HG03108 (cell line): ENCODE results near the gene EIF3B.
A peak's percentile ranks its signal among the peaks of the same experiment; 100 is the strongest.
"Not testable (repeated sequence)": the region's sequence is repeated elsewhere in the genome, so short reads cannot be mapped to it uniquely, and the experiment has no call there.

Experiments used
- ATAC-seq: cut with Tn5 transposase; IDR thresholded peaks from one replicate; pipeline ENCODE4 v1.9.1; 2021; ENCODE audit warnings: moderate library complexity; ENCODE audit not compliant: unreplicated experiment

EIF3B gene

GRCh38 chr7:2399848-2400587, 45.4 kb downstream of the EIF3B start:
- ATAC-seq = no peak

GRCh38 chr7:2402687-2403013, 48.0 kb downstream of the EIF3B start:
- ATAC-seq = no peak

DNA sequence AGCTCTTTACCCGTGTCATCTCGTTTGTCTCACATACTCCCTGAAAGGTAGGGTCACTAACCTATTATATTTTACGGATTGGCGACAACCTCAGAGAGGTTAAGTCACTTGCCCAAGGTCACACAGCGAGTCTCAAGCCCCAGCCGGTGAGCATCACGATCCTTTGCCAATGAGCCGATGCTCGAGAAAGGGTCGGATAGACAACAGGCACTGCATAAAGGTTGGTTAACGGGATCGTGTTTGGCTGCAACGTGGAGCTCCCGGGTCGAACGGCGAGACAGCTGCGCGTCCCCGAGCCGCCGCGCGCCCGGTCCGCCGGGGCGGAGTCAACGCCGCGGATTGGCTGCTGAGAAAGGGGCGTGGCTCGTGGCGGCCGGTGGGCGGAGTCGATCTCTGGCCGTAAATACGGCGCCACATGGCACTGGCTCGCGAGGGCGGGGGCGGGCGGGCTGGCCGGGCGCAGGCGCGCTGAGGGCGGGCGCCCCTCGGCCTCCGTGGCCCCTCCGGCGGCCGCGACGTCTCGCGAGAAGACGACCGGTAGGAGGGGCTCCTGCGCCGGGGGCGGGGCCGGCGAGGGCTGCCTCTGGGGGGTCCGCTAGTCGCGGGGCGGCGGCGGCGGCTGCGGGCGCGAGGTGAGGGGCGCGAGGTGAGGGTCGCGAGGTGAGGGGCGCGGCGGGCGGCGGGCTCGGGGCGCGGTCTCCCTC, 48.5 kb downstream of the EIF3B start, which contains the start of gene CHST12:
TSS of gene CHST12 (plus strand) at position 598 of the 704 bp plus-strand sequence. CDS start 29,029 bp downstream, outside the sequence.
- peak; percentile 37 for ATAC-seq

GRCh38 chr7:2403718-2404648, 49.4 kb downstream of the EIF3B start:
- ATAC-seq = no peak

DNA sequence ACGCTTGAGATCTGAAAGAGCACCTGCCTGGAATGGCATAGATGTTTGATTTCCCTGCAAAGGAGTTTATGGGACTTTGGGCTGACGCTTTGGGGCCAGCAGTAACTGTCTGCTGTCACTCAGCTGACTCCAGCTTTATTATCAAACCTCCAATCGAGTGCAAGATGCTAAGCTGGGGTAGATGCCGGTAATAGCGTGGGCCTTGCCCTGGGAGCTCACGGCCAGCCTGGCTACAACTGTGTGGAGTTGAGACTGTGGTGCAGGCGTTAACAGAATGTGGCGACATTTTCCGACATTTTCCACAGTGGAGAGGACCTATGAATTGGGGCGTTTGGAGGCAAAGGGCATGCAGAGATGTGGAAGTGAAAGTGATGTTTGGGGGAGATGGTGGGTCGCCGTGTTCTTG, 50.1 kb downstream of the EIF3B start:
- no peak for ATAC-seq

GRCh38 chr7:2405201-2405600, 50.6 kb downstream of the EIF3B start:
- ATAC-seq = no peak

GRCh38 chr7:2405601-2406345, 51.1 kb downstream of the EIF3B start:
- peak; percentile 42 for ATAC-seq

DNA sequence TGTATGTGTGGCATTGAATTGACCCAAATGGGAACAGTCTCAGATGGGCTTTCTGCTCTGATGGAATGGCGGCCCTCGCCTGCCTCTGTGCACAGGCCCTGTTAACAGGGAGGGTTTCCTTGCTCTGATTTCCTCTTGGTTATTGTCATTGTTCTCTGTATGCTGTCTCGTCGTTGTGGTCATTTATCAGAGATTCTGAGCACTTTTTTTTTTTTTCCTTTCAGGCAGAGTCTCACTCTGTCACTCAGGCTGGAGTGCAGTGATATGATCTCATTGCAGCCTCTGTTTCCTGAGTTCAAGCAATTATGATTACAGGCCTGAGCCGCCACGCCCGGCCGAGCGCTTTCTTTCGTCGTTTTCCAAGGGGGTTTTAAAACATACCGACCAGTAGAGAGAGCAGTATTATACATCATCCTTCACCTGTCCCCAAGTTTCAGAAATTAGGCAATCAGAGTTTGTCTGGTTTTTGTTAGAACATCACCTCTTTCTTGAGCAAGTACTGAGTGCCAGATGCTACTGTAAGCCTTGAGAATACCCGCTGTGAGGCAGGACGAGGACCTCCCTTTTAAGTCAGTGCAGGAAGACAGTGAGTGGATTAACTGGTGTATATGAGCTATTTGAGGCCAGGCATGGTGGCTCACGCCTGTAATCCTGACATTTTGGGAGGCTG, 55.3 kb downstream of the EIF3B start:
- no peak for ATAC-seq

DNA sequence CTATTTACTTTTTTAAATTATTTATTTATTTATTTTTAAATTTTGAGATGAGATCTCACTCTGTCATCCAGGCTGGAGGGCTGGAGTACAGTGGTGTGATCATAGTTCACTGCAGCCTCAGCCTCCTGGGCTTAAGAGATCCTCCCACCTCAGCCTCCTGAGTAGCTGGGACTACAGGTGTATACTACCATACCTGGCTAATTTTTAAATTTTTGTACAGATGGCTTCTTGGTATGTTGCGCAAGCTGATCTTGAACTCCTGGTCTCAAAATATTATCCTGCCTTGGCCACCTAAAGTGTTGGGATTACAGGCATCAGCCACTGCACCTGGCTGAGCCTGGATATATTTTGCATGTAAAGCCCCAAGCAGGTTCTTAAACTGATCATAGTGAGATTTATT, 56.4 kb downstream of the EIF3B start:
- no peak for ATAC-seq

- no peak for ATAC-seq
Measured at GRCh38 chr7:2411815-2412586, 57.4 kb downstream of the EIF3B start.

DNA sequence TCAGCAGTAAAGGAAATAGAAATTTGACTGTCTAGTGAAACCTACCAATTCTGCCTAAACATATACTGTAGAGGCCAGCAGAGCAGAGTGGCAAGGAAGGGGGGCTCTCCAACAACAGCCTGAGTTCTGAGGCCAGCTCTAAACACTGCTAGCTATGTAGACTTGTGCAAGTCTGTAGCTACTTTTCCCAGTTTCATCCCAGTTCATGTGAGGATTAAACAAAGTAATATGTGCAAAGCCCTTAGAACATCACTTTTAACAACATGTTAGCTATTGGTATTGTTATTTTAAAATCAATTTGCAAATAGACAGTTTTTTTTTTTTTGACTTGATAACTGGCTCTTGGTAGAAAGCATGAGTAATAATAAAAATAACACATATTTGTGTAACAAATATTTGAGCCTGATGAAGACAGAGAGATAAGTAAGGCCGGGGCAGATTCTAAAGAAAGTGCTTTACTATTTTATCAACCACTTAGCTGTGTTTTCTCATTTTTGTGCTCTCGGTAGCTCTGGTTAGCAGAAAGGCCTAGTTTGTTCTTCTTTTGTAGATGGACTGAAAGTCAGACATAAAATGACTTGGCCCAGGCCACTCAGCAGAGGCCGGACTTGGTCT, 58.1 kb downstream of the EIF3B start:
- no peak for ATAC-seq

DNA sequence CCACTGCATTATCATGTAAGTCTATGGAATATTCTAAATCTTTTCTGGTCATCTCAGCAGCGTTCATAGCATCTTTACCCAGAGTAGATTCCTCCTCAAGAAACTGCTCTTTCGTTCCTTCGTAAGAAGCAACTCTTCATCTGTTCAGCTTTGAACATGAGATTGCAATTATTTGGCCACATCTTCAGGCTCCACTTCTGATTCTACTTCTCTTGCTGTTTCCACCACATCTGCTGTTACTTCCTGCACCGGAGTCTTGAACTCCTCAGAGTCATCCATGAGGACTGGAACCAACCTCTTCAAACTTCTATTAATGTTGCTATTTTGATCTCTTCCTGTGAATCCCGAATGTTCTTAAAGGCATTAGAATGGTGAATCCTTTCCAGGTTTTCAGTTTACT, 61.4 kb downstream of the EIF3B start:
- ATAC-seq = no peak

- ATAC-seq = no peak
Measured at GRCh38 chr7:2416650-2417049, 62.0 kb downstream of the EIF3B start.

DNA sequence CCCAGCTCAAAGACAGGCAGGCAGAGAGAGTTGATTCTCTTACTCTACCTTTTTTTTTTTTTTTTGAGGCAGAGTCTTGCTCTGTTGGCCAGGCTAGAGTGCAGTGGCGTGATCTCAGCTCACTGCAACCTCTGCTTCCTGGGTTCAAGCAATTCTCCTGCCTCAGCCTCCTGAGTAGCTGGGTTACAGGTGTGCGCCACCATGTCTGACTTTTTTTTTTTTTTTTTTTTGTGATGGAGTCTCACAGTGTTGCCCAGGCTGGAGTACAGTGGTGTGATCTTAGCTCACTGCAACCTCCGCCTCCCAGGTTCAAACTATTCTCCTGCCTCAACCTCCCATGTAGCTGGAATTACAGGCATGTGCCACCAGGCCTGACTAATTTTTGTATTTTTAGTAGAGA, 62.6 kb downstream of the EIF3B start:
- ATAC-seq = not testable (repeated sequence)

DNA sequence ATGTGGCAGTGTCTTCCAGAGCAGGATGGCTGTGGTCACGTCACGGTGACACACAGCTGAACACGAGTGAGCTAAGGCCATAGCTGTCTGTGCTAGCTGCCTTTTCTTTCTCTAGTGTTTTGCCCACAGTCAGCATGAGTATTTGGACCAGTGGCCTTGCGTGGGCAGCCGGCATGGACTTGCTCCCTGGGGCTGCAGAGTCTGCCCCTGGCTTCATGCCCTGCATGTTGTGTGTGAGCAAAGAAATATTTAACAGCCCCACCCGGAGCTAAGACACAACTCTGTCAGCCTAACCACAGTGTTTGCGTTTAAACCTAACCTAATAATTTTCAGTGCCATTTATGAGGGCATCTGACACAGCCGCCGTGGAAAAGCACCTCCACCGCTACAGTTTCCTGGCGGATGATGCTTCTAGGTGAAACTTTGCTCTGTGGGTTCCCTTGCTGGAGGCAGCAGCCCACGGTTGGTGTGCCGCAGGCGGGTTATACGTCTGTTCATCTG, 63.4 kb downstream of the EIF3B start:
- ATAC-seq = no peak

- ATAC-seq = no peak
Measured at GRCh38 chr7:2420216-2420933, 65.7 kb downstream of the EIF3B start.

- ATAC-seq = no peak
Measured at GRCh38 chr7:2421943-2422310, 67.3 kb downstream of the EIF3B start.

DNA sequence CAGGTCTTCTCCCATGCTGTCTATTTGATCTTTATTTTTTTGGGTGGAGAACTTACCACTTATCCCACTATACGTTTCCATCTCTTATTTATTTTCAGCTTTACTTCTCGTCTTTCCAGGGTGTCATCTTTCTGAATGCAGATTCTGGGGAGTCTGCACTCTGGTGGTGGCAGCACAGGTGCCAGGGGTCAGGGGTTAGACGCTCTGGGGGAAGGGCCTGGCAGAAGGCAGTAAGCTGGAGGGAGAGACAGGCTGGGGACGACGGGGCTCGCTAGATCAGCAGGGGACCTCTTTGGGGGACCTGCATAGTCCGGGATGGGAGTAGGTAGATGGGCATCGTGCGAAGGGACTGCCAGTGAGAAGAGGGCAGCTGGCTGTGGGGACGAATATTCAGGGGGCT, 71.1 kb downstream of the EIF3B start:
- no peak for ATAC-seq
